Measurements from ENCODE around the gene BABAM2.

GRCh38 chr2:28298406-28298805 is 407.9 kb downstream of the BABAM2 start:
- TF ChIP-seq POLR2A (IDR thresholded peaks at IDR 0.05) (no peak), CTCF (IDR thresholded peaks at IDR 0.05) (no peak)

Measured in right lobe of liver (tissue), 4 donors.